ENCODE results near the gene RHOB.
"Not testable (repeated sequence)": the region's sequence is repeated elsewhere in the genome, so short reads cannot be mapped to it uniquely, and the experiment has no call there.

The RHOB gene

DNA sequence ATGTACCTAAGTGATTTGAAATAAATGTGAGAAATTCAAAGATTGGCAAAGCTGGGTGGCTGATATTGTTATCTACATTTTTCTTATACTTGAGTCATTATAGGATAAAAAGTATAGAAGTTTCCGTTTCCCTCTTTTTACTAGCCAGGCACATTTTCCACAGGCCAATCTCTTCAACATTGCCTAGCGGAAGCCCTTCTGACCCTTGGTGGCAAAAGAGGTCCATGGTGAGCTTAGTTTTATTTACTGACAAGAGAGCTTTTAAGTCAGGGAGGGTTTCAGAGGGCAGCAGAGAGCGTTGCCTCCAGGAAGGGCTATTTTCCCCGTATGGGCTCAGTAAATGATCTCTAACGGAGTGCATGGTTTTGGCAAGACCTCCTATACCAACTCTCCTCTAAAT, 15.1 kb upstream of the RHOB start:
- no peak overlapping the region for H3K4me3 ChIP-seq (ENCODE audit: low read depth, low read length)
- TF ChIP-seq, protein P1, sequence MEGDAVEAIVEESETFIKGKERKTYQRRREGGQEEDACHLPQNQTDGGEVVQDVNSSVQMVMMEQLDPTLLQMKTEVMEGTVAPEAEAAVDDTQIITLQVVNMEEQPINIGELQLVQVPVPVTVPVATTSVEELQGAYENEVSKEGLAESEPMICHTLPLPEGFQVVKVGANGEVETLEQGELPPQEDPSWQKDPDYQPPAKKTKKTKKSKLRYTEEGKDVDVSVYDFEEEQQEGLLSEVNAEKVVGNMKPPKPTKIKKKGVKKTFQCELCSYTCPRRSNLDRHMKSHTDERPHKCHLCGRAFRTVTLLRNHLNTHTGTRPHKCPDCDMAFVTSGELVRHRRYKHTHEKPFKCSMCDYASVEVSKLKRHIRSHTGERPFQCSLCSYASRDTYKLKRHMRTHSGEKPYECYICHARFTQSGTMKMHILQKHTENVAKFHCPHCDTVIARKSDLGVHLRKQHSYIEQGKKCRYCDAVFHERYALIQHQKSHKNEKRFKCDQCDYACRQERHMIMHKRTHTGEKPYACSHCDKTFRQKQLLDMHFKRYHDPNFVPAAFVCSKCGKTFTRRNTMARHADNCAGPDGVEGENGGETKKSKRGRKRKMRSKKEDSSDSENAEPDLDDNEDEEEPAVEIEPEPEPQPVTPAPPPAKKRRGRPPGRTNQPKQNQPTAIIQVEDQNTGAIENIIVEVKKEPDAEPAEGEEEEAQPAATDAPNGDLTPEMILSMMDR (IDR thresholded peaks at IDR 0.05; ENCODE audit: low read depth, low read length) = no peak

DNA sequence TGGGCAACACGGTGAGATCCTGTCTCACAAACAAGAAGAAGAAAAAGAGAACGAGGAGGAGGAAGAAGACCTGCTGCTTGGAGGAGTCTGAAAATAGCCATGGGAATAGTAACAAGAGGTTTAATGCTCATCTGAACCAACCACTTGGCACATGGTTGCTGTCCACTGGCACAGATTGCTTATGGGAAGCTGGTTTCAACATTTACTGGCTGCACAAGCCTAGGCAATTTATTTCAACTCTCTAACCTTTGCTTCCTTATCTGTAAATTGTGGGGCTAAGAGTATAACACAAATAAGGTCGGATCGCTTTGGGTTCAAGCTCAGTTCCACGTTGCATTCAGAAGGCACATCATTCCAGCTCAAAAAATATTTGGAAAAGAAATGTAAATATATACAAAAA, 14.2 kb upstream of the RHOB start:
- TF ChIP-seq, protein P1 (IDR thresholded peaks at IDR 0.05; ENCODE audit: low read depth, low read length) = no peak
- no peak overlapping the region for H3K4me3 ChIP-seq (ENCODE audit: low read depth, low read length)

DNA sequence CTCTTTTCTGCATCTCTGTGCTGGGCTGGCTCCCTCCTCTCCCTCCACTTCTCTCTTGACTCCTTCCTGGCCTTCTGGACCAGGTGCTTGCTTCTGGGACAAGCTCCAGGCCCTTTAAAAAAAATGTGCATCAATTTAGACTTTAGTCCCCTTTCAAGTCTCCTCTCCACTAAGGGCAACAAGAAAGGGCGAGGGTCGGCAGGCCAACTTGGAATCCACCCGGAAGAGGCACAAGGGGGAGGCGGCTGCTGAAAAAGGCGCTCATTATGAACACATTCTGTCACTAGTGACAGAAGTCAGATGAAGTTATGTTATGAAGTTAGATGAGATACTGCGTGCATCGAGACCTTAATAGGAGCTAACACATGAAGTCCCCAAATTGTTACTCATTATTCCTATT, 13.6 kb upstream of the RHOB start:
- no peak overlapping the region for H3K4me3 ChIP-seq (ENCODE audit: low read depth, low read length)
- TF ChIP-seq, protein P1 (IDR thresholded peaks at IDR 0.05; ENCODE audit: low read depth, low read length) = no peak

DNA sequence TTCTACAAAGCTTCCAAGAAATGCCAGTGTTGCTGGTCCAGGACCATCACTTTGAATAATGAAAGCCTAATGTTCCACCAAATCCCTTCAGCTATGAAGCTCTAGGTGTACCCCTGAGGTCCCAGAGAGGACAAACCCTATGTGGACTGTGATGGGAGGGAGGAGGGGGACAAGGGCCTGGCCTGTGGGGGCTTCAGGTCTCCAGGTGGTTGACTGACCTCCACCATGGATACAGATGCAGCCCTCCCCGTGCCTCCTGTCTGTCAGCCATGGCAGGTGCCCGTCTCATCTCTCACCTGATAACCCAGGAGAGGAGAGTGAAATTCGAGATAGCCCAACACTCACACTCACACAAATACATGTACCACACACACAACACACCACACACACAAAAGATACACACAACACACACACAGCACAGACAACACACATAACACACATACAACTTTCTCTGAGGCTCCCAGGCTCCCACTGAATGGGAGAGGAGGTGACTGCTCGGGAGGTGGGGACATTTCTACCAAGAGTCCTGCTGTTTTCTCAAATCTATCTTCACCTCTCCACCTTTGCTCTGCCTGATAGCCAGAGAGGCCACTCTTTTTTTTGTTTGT, 12.8 kb upstream of the RHOB start:
- TF ChIP-seq, protein P1 (IDR thresholded peaks at IDR 0.05; ENCODE audit: low read depth, low read length) = no peak
- H3K4me3 ChIP-seq (ENCODE audit: low read depth, low read length) = no peak overlapping the region

GRCh38 chr2:20434588-20435294, 12.1 kb upstream of the RHOB start:
- TF ChIP-seq, protein P1 (IDR thresholded peaks at IDR 0.05; ENCODE audit: low read depth, low read length) = no peak

DNA sequence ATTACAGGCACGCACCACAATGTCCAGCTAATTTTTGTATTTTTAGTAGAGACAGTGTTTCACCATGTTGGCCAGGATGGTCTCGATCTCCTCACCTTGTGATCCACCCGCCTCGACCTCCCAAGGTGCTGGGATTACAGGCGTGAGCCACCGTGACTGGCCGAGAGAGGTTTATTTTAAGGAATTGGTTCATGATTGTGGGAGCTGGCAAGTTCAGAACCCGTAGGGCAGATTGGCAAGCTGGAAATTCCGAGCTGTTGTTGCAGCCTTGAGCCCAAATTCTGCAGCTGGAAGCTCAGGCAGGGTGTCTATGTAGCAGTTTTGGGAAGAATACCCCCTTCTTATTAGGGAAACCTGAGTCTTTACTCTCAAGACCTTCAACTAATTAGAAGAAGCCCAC, 11.4 kb upstream of the RHOB start:
- H3K4me3 ChIP-seq (ENCODE audit: low read depth, low read length) = not testable (repeated sequence)

More at GRCh38 chr2:20434588-20435294, 12.1 kb upstream of the RHOB start:
- no peak overlapping the region for H3K4me3 ChIP-seq (ENCODE audit: low read depth, low read length)

- TF ChIP-seq, protein P1 (IDR thresholded peaks at IDR 0.05; ENCODE audit: low read depth, low read length) = no peak
- H3K4me3 ChIP-seq (ENCODE audit: low read depth, low read length) = no peak overlapping the region
These were observed 10.0 kb upstream of the RHOB start for GRCh38 chr2:20436716-20437470.
